ENCODE measurements around the gene GSTT2B.
"Not testable (repeated sequence)": the region's sequence is repeated elsewhere in the genome, so short reads cannot be mapped to it uniquely, and the experiment has no call there.

Gene GSTT2B

GRCh38 chr22:23986089-23986488 is 25.1 kb upstream of the GSTT2B start:
- DNase-seq (ENCODE audit: low read depth in 4 of 4, low spot score in 1 of 4) = not testable (repeated sequence)

- DNase-seq (ENCODE audit: low read depth in 4 of 4, low spot score in 1 of 4) = peak in 1 of 4 experiments; percentile 58
Measured at GRCh38 chr22:23984430-23984829, 23.4 kb upstream of the GSTT2B start.

- DNase-seq (ENCODE audit: low read depth in 4 of 4, low spot score in 1 of 4) = not testable (repeated sequence)
Measured at GRCh38 chr22:23980567-23980966, 19.6 kb upstream of the GSTT2B start.

DNA sequence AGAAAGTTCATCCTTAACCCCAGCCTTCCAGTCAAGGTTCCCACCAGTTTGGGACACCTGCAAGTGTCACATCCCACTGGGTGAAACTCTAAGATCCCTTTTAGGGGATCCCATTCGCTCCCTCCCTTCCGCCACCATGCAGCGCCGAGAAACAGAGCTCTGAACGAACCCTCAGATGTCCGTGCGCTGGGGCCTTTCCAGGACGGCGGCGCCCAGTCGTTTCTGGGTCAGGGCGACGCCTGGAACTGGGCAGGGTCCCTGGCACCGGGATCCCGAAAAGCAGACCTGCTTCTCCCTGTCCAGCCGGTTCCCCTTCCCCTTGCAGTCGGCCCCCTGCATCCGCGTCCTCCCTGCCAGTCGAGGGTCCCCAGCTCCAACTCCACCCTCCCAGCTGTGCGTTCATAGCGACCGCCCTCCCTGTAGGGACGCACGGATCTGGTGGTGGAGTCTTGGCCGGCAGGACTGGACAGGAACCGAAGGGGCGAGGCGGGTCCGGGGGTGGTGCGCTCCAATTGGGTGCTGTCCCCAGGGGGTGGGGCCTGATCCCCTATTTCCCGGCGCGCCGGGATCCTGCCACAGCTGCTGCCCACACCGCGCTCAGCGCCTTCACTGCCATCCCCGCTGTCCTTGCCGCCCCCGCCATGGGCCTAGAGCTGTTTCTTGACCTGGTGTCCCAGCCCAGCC is 18.7 kb upstream of the GSTT2B start, which contains the start of gene GSTT2:
GSTT2 (plus strand) TSS at position 578 of the 684 bp plus-strand sequence.
- DNase-seq (ENCODE audit: low read depth in 4 of 4, low spot score in 1 of 4) = not testable (repeated sequence)

- DNase-seq (ENCODE audit: low read depth in 4 of 4, low spot score in 1 of 4) = not testable (repeated sequence)
Measured at GRCh38 chr22:23977304-23977703, 16.3 kb upstream of the GSTT2B start.

- DNase-seq (ENCODE audit: low read depth in 4 of 4, low spot score in 1 of 4) = not testable (repeated sequence)
Measured at GRCh38 chr22:23974836-23975352, 13.9 kb upstream of the GSTT2B start.

GRCh38 chr22:23974345-23974744 is 13.3 kb upstream of the GSTT2B start, which contains the start of gene DDT:
Gene DDT, minus strand, starts transcription at chr22:23974441. Its CDS starts 27 bp downstream, at chr22:23974414.
- DNase-seq (ENCODE audit: low read depth in 4 of 4, low spot score in 1 of 4) = not testable (repeated sequence)

- DNase-seq (ENCODE audit: low read depth in 4 of 4, low spot score in 1 of 4) = not testable (repeated sequence)
Measured at GRCh38 chr22:23971927-23972326, 10.9 kb upstream of the GSTT2B start.

DNA sequence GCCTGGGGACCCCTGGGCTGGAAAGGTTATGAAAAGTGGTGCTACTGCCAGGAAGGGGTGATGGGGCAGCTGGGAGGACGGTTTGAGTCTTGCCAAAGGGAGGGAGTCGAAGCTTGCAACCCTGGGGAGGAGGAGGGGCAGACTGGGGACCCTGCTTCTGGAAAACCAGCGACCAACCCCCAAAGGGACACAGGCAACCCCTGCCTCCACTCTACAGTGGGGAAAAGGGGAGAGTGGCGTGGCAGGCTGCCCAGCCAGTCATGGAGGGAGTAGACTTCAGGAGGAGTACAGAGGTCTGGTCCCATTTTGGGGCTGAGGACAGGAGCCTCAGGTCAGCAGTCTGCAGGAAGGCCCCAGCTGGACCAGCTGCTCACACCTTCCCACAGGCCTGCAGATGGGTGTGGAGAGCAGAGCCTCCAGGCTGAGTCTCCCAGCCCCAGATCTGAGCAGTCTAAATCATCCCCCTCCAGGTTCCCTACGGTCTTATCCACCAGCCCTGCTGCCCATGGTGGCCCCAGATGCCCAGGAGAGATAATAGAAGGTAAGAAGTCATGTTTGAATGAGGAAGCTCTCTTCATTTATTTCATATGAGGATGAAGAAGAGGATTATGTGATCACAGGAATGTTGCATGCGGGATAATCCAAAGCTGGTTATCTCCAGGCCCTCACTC is 10.0 kb upstream of the GSTT2B start:
- no peak for DNase-seq (ENCODE audit: low read depth in 4 of 4, low spot score in 1 of 4)

- no peak for DNase-seq (ENCODE audit: low read depth in 4 of 4, low spot score in 1 of 4)
Measured at GRCh38 chr22:23970201-23970641, 9.2 kb upstream of the GSTT2B start.

- no peak for DNase-seq (ENCODE audit: low read depth in 4 of 4, low spot score in 1 of 4)
Measured at GRCh38 chr22:23969071-23969470, 8.1 kb upstream of the GSTT2B start.

GRCh38 chr22:23966568-23966967 is 5.6 kb upstream of the GSTT2B start, which contains the start of gene DDTL:
Gene DDTL, plus strand, starts transcription at chr22:23966888. Its CDS starts 27 bp downstream, at chr22:23966915.
- not testable (repeated sequence) for DNase-seq (ENCODE audit: low read depth in 4 of 4, low spot score in 1 of 4)

DNA sequence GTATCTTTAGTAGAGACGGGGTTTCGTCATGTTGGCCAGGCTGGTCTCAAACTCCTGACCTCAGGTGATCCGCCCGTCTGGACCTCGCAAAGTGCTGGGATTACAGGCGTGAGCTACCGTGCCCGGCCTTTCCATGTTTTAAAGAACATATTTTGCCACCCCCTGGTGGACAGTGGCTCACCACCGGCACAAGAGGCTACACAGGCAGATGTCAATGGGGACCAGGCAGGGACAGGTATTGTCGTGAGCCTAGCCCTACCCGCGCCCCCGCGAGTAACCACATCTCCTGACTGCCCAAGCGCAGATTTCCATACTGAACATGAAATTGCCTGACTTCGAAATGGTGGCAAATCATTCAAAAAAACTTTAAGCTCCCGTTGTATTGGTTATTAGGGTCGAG is 5.1 kb upstream of the GSTT2B start:
- not testable (repeated sequence) for DNase-seq (ENCODE audit: low read depth in 4 of 4, low spot score in 1 of 4)

DNA sequence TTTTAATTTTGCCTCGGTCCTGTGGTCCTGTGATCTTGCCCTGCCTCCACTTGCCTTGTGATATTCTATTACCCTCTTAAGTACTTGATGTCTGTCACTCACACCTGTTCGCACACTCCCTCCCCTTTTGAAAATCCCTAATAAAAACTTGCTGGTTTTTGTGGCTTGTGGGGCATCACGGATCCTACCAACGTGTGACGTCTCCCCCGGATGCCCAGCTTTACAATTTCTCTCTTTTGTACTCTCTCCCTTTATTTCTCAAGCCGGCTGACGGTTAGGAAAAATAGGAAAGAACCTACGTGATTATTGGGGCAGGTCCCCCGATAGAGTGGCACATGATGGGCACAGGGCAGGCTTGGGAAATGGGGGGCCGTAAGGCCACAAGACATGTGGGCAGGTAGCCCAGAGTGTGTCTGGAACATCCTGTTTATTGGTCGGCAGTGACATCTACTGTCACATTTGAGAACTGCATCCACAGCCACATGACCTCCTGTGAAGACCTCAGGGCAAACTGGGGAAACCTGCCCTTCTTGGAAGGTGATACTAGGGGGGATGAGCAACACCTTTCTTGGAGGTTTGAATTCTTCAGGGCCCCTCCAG is 4.6 kb downstream of the GSTT2B start:
- DNase-seq (ENCODE audit: low read depth in 4 of 4, low spot score in 1 of 4) = peak; percentile 59 to 72 (median 71)

DNA sequence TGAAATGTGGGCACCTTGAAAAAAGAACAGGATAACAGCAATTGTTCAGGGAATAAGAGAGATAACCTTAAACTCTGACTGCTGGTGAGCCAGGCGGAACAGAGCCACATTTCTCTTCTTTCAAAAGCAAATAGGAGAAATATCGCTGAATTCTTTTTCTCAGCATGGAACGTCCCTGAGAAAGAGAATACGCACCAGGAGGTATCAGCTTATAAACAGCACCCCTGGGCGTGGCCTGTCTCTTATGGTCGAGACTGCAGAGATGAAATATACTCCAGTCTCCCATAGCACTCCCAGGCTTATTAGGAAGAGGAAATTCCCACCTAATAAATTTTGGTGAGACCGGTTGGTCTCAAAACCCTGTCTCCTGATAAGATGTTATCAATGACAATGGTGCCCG is 5.1 kb downstream of the GSTT2B start:
- not testable (repeated sequence) for DNase-seq (ENCODE audit: low read depth in 4 of 4, low spot score in 1 of 4)

- not testable (repeated sequence) for DNase-seq (ENCODE audit: low read depth in 4 of 4, low spot score in 1 of 4)
Measured at GRCh38 chr22:23954991-23955305, 6.0 kb downstream of the GSTT2B start.

GRCh38 chr22:23954193-23954990 is 6.6 kb downstream of the GSTT2B start:
- DNase-seq (ENCODE audit: low read depth in 4 of 4, low spot score in 1 of 4) = not testable (repeated sequence)

- DNase-seq (ENCODE audit: low read depth in 4 of 4, low spot score in 1 of 4) = not testable (repeated sequence)
Measured at GRCh38 chr22:23953485-23953884, 7.5 kb downstream of the GSTT2B start.

DNA sequence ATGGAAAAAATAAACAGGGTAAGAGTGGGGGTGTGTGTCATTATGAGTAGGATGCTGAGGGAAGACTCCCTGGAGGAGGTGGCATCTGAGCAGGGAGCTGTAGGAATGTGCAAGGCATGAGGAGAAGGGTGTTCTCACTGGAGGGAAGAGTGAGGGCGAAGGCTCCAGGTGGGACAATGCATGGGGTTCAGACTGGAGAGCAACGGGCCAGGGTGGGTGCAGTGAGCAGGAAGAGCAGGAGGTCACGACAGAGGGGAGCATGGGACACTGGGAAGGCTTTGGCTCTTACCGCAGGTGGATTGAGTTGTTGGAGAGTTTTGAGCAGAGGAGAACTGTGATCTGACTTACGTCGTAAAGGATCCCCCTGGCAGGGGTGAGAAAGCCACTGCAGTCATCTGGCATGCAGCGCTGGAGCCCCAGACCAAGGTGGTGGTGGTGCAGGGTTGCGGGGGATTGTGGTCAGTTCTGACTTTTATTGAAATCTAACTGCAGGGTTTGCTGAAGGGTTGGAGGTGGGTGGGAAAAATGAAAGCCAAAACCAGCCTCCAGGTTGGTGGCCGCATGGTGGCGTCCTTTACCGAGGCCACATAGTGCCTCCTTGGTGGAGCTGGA is 8.1 kb downstream of the GSTT2B start:
- DNase-seq (ENCODE audit: low read depth in 4 of 4, low spot score in 1 of 4) = not testable (repeated sequence)

DNA sequence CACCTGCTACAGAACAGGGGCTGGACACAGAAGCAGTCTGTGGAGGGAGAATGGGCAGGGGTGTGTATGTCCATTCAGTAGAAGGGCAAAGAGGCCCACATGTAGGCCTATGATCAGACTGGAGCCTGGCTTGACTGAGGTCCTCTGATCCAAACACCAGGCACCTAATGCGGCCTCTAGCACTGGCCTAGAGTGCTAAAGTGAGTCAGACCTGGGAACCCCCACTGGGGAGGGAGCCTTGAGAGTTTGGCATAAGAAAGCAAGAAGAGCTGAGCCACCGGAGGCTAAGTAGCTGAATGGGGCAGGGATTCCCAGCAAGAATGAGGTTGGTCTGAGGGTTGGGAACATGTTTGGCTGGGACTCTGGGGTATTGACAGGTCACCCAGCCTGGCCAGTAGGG is 9.6 kb downstream of the GSTT2B start:
- not testable (repeated sequence) for DNase-seq (ENCODE audit: low read depth in 4 of 4, low spot score in 1 of 4)
